ENCODE data around the gene ZBTB4. TPM values are rescaled to one million over a fixed set of nuclear protein-coding genes. Genes with fewer than 3 reads are reported as not detected.

The ZBTB4 gene
- total RNA-seq, 2 donors from 2014 or later = 28.5 to 29.0 TPM

DNA sequence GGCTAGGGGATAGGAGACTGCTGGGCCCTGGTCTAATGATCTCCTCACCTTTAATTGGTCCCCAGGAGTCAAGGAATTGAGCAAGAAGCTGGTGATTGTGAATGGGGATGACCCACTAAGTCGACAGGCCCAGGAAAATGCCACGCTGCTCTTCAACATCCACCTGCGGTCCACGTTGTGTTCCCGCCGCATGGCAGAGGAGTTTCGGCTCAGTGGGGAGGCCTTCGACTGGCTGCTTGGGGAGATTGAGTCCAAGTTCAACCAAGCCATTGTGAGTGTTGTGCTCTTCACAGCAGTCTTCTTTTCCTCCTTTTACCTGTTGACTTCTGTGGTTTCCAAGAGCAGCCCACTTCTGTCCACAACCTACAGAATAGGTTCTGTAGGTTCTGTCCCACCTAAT lies 24.1 kb upstream of the ZBTB4 start:
- H3K4me3 Mint-ChIP-seq = no peak overlapping the region
- ATAC-seq (replicated peaks in 1 of 2) (no peak), DNase-seq (no peak)
- no peaks in the 10 kb centered on the region for H3K9me3 Mint-ChIP-seq
- H3K36me3 Mint-ChIP-seq (ENCODE audit: insufficient read depth in 2 of 2) = peaks cover 19 to 55% of the 10 kb centered on the region in 2 donors
- no peaks in the 10 kb centered on the region for H3K27me3 Mint-ChIP-seq (ENCODE audit: low read depth)
- no peaks in the 10 kb centered on the region for H3K4me1 Mint-ChIP-seq (ENCODE audit: low read depth)
- peak overlapping the region; percentile 5 for H3K27ac Mint-ChIP-seq

DNA sequence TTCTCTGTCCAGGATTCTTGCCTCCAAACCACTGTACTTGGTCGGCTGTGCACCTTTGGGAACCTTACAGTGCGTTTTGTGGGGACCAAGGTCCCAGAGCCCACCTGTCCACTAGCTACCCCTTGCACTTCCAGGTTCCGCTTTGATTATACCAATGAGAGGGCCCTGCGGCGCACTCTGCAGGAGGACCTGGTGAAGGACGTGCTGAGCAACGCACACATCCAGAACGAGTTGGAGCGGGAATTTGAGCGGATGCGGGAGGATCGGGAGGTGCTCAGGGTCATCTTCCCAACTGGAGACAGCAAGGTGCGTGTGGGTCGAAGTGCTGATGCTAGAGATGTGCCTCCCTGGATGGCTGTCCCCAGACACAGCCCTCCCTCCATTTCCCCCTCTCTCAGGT lies 23.6 kb upstream of the ZBTB4 start:
- Mint-ChIP-seq H3K36me3 (ENCODE audit: insufficient read depth in 2 of 2) (peaks cover 20 to 52% of the 10 kb centered on the region in 2 donors), H3K4me1 (ENCODE audit: low read depth) (no peaks in the 10 kb centered on the region), H3K27me3 (ENCODE audit: low read depth) (no peaks in the 10 kb centered on the region), H3K9me3 (no peaks in the 10 kb centered on the region), H3K27ac (no peak overlapping the region), H3K4me3 (no peak overlapping the region)
- DNase-seq = no peak
- peak in 1 of 2 donors; percentile 21 for ATAC-seq (replicated peaks in 1 of 2)

DNA sequence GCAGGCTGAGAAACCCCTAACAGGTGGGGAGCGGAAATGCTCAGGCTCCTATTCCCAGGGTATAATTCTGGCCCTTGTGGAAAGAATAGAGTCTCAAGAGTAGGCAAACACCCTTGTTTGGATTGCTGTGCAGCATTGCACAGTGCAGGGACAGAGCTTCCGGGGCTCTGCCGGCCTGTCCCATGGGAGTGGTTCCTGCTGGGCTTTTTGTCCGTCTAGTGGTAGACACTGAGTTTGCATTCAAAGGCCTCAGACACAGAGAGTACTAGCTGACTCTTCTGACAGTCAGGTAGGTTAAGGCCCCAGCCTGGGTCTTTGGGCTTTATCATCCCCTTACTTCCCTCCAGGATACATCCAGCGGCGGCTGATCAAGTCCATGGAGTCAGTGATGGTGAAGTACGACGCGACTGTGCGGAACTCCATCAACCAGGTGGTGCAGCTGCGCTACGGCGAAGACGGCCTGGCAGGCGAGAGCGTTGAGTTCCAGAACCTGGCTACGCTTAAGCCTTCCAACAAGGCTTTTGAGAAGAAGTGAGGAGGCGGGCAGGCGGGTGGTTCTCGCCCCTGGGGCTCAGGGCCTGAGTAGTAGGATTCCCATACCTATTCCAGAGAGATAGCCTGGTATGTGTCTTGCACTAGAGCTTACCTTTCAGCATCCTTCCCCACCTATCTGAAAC lies 22.9 kb upstream of the ZBTB4 start:
- H3K36me3 Mint-ChIP-seq (ENCODE audit: insufficient read depth in 2 of 2) = peaks cover 20 to 49% of the 10 kb centered on the region in 2 donors

DNA sequence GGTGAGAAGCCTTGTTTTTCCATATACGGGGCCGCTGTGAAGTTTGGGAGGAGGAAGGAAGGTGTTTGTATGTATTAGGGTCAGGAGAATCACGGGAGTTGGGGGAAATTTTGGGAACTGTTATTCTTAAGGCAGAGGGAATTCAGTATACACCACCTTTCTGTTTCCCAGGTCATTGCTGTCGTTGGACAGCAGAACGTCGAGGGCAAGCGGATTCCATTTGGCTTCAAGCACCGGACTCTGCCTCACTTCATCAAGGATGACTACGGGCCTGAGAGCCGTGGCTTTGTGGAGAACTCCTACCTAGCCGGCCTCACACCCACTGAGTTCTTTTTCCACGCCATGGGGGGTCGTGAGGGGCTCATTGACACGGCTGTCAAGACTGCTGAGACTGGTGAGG lies 22.3 kb upstream of the ZBTB4 start:
- DNase-seq = no peak
- no peaks in the 10 kb centered on the region for H3K9me3 Mint-ChIP-seq
- H3K4me1 Mint-ChIP-seq (ENCODE audit: low read depth) = no peaks in the 10 kb centered on the region
- H3K27ac Mint-ChIP-seq = no peak overlapping the region
- ATAC-seq (replicated peaks in 1 of 2) = no peak
- no peaks in the 10 kb centered on the region for H3K27me3 Mint-ChIP-seq (ENCODE audit: low read depth)
- H3K36me3 Mint-ChIP-seq (ENCODE audit: insufficient read depth in 2 of 2) = peaks cover 24 to 52% of the 10 kb centered on the region in 2 donors
- H3K4me3 Mint-ChIP-seq = no peak overlapping the region

More for the DNA sequence above, 22.9 kb upstream of the ZBTB4 start:
- Mint-ChIP-seq H3K27ac (no peak overlapping the region), H3K4me1 (ENCODE audit: low read depth) (no peaks in the 10 kb centered on the region), H3K9me3 (no peaks in the 10 kb centered on the region), H3K4me3 (no peak overlapping the region), H3K27me3 (ENCODE audit: low read depth) (no peaks in the 10 kb centered on the region)
- DNase-seq (no peak), ATAC-seq (replicated peaks in 1 of 2) (no peak)

DNA sequence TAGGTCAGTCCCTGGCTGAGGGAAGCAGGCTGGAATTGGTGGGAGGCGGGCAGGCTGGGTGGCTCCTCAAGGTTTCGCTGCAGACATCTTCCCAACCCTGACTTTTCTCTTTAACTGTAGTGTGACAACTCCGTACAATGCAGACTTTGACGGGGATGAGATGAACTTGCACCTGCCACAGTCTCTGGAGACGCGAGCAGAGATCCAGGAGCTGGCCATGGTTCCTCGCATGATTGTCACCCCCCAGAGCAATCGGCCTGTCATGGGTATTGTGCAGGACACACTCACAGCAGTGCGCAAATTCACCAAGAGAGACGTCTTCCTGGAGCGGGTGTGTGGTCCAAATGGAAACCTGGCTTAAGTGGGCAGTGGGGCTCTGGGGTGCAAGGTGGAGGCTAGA lies 19.7 kb upstream of the ZBTB4 start:
- Mint-ChIP-seq H3K36me3 (ENCODE audit: insufficient read depth in 2 of 2) (peaks cover 25 to 43% of the 10 kb centered on the region in 2 donors), H3K9me3 (no peaks in the 10 kb centered on the region), H3K27ac (no peak overlapping the region), H3K4me1 (ENCODE audit: low read depth) (no peaks in the 10 kb centered on the region), H3K4me3 (no peak overlapping the region), H3K27me3 (ENCODE audit: low read depth) (no peaks in the 10 kb centered on the region)
- no peak for ATAC-seq (replicated peaks in 1 of 2)
- no peak for DNase-seq

DNA sequence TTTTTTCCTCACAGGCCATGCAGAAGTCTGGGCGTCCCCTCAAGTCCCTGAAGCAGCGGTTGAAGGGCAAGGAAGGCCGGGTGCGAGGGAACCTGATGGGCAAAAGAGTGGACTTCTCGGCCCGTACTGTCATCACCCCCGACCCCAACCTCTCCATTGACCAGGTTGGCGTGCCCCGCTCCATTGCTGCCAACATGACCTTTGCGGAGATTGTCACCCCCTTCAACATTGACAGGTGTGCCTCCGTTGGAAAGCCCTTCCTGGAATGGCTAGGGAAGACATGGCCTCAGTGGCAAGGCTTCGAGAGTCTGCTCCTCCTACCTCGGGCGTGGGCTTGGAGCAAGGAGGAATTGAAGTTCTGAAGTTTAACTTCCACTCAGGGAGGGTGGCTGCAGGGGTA lies 18.2 kb upstream of the ZBTB4 start:
- DNase-seq (no peak), ATAC-seq (replicated peaks in 1 of 2) (no peak)
- no peaks in the 10 kb centered on the region for H3K9me3 Mint-ChIP-seq
- H3K4me1 Mint-ChIP-seq (ENCODE audit: low read depth) = peaks cover 8% of the 10 kb centered on the region
- H3K36me3 Mint-ChIP-seq (ENCODE audit: insufficient read depth in 2 of 2) = peaks cover 23 to 44% of the 10 kb centered on the region in 2 donors
- no peak overlapping the region for H3K4me3 Mint-ChIP-seq
- no peak overlapping the region for H3K27ac Mint-ChIP-seq
- H3K27me3 Mint-ChIP-seq (ENCODE audit: low read depth) = no peaks in the 10 kb centered on the region

DNA sequence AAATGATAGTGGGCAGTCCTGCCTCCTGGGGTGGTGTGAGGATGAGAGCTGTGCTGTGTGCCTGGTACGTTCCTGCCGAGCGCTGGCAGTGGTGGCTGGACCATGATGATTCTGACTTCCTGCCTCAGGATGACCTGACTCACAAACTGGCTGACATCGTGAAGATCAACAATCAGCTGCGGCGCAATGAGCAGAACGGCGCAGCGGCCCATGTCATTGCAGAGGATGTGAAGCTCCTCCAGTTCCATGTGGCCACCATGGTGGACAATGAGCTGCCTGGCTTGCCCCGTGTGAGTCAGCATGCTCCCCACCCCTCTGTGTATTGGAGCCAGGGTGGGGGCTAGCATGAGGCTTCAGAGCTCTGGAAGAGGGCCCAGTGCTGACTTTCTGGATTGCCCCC lies 17.8 kb upstream of the ZBTB4 start:
- DNase-seq (no peak), ATAC-seq (replicated peaks in 1 of 2) (no peak)
- Mint-ChIP-seq H3K27me3 (ENCODE audit: low read depth) (no peaks in the 10 kb centered on the region), H3K4me3 (no peak overlapping the region), H3K9me3 (no peaks in the 10 kb centered on the region), H3K36me3 (ENCODE audit: insufficient read depth in 2 of 2) (peaks cover 23 to 41% of the 10 kb centered on the region in 2 donors), H3K4me1 (ENCODE audit: low read depth) (peaks cover 9% of the 10 kb centered on the region), H3K27ac (no peak overlapping the region)

DNA sequence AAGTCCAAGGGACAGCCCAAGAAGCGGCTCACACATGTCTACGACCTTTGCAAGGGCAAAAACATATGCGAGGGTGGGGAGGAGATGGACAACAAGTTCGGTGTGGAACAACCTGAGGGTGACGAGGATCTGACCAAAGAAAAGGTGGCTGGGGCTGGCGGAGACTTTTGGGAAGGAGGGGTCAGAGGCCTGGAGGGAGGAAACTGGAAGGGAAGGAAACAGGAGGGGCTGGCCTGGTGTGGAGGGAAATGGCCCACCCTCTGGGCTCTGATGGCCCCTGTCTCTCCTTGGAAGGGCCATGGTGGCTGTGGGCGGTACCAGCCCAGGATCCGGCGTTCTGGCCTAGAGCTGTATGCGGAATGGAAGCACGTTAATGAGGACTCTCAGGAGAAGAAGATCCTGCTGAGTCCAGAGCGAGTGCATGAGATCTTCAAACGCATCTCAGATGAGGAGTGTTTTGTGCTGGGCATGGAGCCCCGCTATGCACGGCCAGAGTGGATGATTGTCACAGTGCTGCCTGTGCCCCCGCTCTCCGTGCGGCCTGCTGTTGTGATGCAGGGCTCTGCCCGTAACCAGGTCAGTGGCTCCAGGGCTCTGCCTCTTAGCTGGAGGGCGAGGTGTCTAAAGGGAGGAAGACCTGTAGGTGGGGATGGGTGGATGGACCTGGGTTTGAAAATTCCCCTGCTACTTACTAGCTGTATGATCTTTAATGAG lies 17.2 kb upstream of the ZBTB4 start:
- Mint-ChIP-seq H3K9me3 (no peaks in the 10 kb centered on the region), H3K36me3 (ENCODE audit: insufficient read depth in 2 of 2) (peaks cover 22 to 42% of the 10 kb centered on the region in 2 donors), H3K27me3 (ENCODE audit: low read depth) (no peaks in the 10 kb centered on the region), H3K4me3 (no peak overlapping the region), H3K27ac (peak overlapping the region; percentile 76), H3K4me1 (ENCODE audit: low read depth) (peaks cover 13% of the 10 kb centered on the region)
- no peak for DNase-seq
- ATAC-seq (replicated peaks in 1 of 2) = peak in 1 of 2 donors; percentile 5

DNA sequence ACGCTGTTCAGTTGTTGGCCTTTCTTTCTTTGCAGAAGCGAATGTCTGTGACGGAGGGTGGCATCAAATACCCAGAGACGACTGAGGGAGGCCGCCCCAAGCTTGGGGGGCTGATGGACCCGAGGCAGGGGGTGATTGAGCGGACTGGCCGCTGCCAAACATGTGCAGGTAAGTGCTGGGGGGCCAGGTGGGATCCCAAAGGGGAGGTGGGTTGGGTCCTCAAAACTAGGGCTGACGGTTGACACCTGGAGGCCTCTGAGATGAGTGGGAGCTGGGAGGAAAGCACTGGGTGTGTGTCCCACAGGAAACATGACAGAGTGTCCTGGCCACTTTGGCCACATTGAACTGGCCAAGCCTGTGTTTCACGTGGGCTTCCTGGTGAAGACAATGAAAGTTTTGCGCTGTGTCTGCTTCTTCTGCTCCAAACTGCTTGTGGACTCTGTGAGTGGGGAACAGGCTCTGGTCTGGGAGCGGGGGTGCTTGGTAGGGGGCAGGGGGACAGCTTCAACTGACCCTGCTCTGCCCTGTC lies 16.5 kb upstream of the ZBTB4 start:
- Mint-ChIP-seq H3K36me3 (ENCODE audit: insufficient read depth in 2 of 2) (peaks cover 19 to 38% of the 10 kb centered on the region in 2 donors), H3K4me1 (ENCODE audit: low read depth) (peaks cover 20% of the 10 kb centered on the region), H3K4me3 (no peak overlapping the region), H3K27ac (no peak overlapping the region), H3K9me3 (no peaks in the 10 kb centered on the region), H3K27me3 (ENCODE audit: low read depth) (no peaks in the 10 kb centered on the region)
- ATAC-seq (replicated peaks in 1 of 2) = no peak
- no peak for DNase-seq

DNA sequence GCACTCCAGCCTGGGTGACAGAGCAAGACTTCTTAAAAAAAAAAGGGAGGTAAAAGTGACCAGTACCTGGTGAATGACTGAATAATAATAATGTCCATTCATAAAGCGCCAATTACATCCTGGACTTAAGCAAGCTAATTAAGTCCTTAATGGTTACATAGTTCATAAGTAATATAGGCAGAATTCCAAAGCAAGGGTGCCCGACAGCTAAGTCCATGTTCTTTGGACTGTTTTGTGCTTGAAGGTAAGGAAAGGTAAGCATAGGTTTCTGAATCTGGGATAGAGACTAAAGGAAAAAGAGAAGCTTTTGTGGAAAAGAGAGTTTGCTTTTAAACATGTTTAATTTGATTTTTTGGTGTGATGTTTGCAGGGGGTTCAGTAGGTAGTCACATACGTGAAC lies 14.5 kb upstream of the ZBTB4 start:
- no peak for DNase-seq
- peaks cover 18 to 30% of the 10 kb centered on the region in 2 donors for H3K36me3 Mint-ChIP-seq (ENCODE audit: insufficient read depth in 2 of 2)
- H3K27me3 Mint-ChIP-seq (ENCODE audit: low read depth) = no peaks in the 10 kb centered on the region
- no peak overlapping the region for H3K4me3 Mint-ChIP-seq
- no peak overlapping the region for H3K27ac Mint-ChIP-seq
- no peak for ATAC-seq (replicated peaks in 1 of 2)
- peaks cover 36% of the 10 kb centered on the region for H3K4me1 Mint-ChIP-seq (ENCODE audit: low read depth)
- H3K9me3 Mint-ChIP-seq = no peaks in the 10 kb centered on the region

DNA sequence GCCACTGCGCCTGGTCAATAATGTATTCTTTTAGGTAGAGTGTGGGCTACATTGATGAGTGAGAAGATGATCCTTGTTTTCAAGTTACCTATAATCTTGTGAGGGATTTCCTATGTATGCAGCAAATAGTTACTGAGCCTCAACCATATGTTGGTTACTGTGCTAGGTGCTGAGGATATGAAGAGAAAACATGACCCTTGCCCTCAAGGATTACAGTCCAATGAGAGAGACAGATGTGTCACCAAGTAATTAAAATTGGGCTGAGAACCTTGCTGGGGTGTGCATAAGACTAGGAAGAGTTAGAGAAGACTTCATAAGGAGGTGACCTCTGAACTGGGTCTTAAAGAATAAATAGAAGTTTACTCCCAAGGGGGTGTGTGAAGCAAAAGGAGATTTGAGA lies 12.2 kb upstream of the ZBTB4 start:
- Mint-ChIP-seq H3K27me3 (ENCODE audit: low read depth) (no peaks in the 10 kb centered on the region), H3K27ac (peak overlapping the region; percentile 88), H3K4me1 (ENCODE audit: low read depth) (peaks cover 57% of the 10 kb centered on the region), H3K4me3 (peak overlapping the region; percentile 6 to 21), H3K9me3 (no peaks in the 10 kb centered on the region), H3K36me3 (ENCODE audit: insufficient read depth in 2 of 2) (peaks cover 11 to 26% of the 10 kb centered on the region in 2 donors)
- DNase-seq = no peak
- ATAC-seq (replicated peaks in 1 of 2) = no peak

DNA sequence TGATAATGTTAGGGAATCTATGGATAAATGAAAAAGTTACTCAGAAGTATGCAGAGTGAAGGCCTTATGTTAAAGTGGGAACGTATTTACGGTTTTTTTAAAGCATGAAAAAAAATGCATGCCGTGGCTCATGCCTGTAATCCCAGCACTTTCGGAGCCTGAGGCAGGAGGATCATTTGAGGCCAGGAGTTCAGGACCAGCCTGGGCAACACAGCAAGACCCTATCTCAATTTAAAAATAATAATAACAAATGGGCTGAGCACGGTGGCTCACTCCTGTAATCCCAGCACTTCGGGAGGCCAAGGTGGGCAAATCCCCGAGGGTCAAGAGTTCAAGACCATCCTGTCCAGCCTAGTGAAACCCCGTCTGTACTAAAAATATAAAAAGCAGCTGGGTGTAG lies 10.7 kb upstream of the ZBTB4 start:
- ATAC-seq (replicated peaks in 1 of 2) (no peak), DNase-seq (no peak)
- Mint-ChIP-seq H3K27me3 (ENCODE audit: low read depth) (no peaks in the 10 kb centered on the region), H3K4me1 (ENCODE audit: low read depth) (peaks cover 70% of the 10 kb centered on the region), H3K27ac (no peak overlapping the region), H3K36me3 (ENCODE audit: insufficient read depth in 2 of 2) (peaks cover 14 to 23% of the 10 kb centered on the region in 2 donors), H3K9me3 (no peaks in the 10 kb centered on the region), H3K4me3 (peak overlapping the region in 1 of 2 donors; percentile 2)

DNA sequence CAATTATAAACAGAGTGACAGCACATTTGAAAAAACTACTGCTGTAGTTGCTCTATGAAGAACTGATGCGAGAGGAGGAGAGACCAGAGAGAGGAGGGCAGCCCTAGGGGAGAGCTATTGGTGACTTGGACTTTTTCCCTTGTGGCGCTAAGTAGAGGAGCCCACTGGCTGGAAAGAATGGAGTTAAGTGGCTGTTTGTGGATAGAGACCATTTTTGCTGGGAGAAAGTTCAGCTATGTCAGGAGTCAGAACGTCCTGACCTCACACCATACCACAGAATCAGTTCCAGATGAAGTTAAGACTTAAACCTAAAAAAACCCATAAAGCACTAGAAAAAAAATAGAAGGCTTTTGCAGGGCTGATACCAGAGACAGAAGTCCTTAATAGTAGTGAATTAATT lies 6.8 kb upstream of the ZBTB4 start:
- Mint-ChIP-seq H3K27me3 (ENCODE audit: low read depth) (no peaks in the 10 kb centered on the region), H3K9me3 (no peaks in the 10 kb centered on the region), H3K4me1 (ENCODE audit: low read depth) (peaks cover 79% of the 10 kb centered on the region), H3K4me3 (peak overlapping the region; percentile 83 to 89), H3K27ac (peak overlapping the region; percentile 56), H3K36me3 (ENCODE audit: insufficient read depth in 2 of 2) (peaks cover 12% of the 10 kb centered on the region in 2 donors)
- ATAC-seq (replicated peaks in 1 of 2) (no peak), DNase-seq (no peak)
